AML-193 (cell line): ENCODE results near the gene SLC10A2.

ENCODE experiments used
- DNase-seq, 2 experiments: peaks; one replicate each; lab custom pipeline; 2025; lab: John Stamatoyannopoulos, UW

Gene SLC10A2

GRCh38 chr13:103046676-103047075 is 19.5 kb downstream of the SLC10A2 start:
- DNase-seq, result no peak

GRCh38 chr13:103044056-103044455 is 22.2 kb downstream of the SLC10A2 start:
- no peak for DNase-seq

- DNase-seq, result no peak
Observed at GRCh38 chr13:103040006-103040405, 26.2 kb downstream of the SLC10A2 start.

DNA sequence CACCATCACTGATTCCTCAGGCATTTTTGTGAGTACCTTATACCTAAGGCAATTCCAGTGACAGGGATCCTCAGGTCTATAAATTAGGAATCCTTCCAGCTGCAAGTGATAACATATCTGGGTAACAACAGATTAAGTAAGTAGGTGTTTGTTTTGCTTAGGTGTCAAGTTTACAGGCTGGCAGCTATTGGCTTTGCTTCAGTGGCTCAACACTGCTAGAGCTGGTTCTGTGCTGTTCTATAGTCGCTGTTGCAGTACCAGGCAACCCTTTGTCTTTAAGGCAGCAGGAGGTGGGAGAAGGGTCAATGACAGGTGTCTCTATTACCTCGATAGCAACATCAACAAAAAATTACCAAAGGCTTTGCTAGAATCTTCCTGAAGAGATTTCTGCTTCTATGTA is 27.0 kb downstream of the SLC10A2 start:
- DNase-seq, result no peak

DNA sequence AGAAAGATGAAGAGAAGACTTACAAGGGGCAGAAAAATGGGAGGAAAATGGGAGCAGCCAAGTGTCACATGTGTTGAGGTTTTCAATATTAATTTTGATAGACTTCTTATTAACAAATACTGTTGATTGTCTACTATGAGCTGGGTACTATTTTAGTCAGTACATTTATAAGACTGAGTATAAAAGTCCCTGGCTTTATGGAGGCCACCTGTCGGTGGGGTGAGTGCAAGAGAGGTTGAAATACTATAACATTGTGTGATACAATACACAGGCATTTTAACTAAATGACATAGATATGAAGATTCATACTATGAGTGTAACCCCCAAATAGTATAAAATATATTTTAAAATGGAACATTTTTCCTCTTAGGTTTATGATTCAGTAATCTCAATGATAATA is 29.9 kb downstream of the SLC10A2 start:
- no peak for DNase-seq

GRCh38 chr13:103033999-103034398 is 32.2 kb downstream of the SLC10A2 start:
- no peak for DNase-seq

DNA sequence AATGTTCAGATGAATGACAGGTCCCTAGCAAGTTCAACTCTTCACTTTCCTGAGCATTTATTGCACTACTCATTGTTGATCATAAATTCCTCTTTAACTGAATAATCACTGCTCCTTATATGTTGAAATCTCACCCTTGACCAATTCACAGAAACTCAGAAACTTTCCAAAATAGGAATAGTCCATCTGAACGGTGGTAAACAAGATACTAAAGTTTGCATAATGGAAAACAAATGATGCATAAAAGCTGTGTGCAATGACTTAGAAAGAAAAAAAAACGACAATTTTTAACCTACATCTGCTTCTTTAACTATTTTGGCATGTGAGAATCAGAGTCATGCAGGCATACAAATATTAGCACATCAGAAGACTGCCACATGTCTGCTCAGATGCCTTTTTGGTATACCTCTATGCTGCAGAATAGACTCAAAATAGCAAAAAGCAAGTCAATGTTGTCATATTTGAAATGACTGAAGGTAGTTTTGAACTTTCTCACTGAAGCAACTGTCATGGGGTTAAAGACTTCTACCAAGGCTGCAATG is 34.8 kb downstream of the SLC10A2 start:
- DNase-seq, result no peak

DNA sequence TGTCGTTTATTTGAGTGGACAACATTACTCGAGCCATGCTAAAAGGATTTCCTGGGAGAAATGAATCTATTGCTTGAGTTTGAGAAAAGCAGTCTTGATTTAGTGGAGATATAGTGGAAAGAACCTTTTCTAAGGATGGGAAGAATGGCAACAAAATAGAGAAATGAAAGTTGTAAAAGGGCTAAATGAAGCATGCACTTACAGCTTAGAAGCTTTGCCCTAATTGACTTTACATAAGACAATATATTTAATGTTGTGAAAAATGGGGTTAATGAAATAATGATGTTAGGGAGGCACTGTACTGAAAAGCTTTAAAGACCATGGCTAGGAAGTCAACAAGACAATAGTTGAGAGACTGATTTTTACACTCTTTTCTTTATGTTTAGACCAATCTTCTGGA is 35.4 kb downstream of the SLC10A2 start:
- DNase-seq, result no peak

DNA sequence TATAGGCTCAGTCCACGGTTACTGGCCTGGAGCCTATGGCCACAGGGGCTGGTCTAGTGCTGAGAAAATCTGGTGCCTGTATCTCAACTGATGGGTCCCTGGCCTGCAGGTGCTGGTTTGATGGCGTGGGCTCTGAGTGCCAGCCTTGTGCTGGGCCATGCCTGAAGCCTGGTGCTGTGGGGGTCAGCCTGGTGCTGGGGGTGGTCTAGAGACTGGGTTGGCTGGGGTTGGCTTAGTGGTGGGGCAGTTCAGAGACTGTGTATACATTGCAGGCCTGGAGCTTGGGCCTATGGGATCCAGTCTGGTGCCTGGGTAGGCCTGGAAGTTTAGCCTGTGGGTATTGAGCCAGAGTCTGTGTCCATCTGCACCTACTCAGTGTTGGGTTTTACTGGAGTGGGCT is 36.4 kb downstream of the SLC10A2 start:
- DNase-seq, result no peak

GRCh38 chr13:103022336-103022735 is 43.9 kb downstream of the SLC10A2 start:
- no peak for DNase-seq

GRCh38 chr13:103018556-103018955 is 47.7 kb downstream of the SLC10A2 start:
- no peak for DNase-seq

- DNase-seq, result no peak
Observed at GRCh38 chr13:103012646-103013045, 53.6 kb downstream of the SLC10A2 start.

DNA sequence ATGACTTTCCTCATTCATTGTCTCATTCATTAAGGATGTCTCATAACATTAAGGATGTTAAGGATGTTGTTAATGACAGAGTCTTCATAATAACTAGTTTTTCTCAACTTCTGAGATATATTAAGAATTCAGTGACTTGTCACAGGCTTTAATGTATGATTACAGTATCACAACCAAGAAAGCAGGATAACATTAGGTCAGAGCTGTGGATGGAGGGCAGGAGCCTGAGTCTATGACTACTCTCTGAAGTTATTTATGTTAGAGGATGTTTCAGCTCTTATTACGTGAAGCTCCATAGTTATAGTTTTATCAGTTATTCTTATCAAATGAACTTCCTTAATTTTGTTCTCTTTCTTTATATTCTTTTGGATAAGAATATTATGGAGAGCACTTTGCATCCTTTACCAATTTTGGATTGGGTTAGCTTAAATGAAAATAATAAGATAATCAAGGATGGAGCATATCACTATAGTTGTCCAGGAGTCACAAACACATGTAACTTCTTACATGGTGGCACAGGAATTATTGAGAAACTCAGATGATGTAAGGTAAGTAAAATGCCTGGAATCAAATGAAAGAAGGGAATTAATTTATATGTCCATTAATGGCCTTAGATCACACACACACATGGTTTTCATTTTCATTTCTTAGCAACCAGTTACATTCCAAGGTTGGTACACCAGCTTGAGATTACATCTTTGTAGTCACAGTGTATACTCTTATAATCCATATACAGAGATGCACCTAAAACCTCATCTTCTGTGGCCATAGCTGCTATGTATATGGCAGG is 57.0 kb downstream of the SLC10A2 start:
- no peak for DNase-seq

GRCh38 chr13:103007427-103007762 is 58.8 kb downstream of the SLC10A2 start:
- no peak for DNase-seq

- no peak for DNase-seq
Observed at GRCh38 chr13:103006641-103007426, 59.4 kb downstream of the SLC10A2 start.

DNA sequence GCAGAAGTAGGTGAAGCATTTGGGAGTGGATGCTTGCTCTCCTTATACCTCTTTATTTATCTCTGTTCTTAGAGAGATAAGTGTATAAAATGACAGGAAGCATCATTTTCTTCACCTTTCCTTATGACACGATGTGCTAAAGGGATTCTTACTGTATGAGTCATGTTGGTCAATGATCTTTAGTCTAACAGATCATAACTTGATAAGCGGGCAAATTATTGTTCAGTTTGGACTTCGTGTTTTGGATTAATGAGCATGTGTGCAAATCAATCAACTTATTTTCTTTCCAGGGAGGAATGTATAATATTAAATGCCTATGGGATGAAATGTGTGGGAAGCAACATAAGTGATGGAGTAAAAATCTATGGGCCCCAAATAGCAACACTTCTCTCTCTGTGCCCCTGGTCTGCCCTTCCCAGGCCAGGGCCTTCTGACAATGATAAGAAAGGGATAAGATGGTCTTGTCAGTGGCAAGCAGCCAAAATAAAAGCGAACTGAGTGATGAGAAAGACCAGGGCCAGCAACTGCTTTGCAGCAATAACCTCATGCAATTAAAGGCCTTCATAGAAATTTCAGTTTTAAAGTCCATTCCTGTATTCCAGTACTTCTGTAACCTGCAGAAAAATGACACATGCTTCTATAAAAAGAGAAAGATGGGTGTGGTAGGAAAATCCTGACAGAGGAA is 61.4 kb downstream of the SLC10A2 start:
- DNase-seq, result no peak

DNA sequence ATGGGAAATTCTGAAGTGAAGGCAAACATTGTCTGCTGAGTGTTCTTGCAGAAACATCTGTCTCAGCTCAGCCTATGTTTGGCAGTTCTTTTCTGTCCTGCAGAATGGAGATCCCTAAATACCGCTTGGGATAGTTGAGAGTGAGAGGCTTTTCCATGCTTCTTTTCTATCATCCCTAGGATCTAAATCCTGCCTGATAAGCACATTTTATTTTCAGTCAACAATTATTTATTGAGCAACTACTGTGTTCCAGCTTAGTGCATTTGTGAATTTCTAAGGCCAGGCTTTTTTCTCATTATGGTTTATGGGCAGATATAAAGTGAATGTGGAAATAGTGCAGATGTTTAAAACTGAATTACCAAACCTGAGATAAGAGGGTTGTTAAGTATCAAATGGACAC is 62.6 kb downstream of the SLC10A2 start:
- DNase-seq, result no peak

- DNase-seq, result no peak
Observed at GRCh38 chr13:103002279-103002678, 63.9 kb downstream of the SLC10A2 start.

DNA sequence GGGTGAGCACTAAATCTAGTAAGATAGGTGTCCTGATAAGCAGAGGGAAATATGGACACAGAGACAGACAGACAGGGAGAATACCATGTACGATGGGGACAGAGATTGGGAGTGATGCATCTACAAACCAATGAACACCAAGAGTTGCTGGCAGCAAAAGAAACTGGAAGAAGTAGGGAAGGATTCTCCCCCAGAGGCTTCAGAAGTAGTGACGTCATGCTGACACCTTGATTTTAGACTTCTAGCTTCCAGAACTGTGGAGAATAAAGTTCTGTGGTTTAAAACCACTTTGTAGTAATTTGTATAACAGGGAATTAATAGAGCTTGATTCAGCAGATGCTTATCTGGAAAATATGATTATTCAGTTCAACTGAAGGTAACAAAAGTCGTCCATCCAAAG is 66.1 kb downstream of the SLC10A2 start:
- DNase-seq, result no peak

DNA sequence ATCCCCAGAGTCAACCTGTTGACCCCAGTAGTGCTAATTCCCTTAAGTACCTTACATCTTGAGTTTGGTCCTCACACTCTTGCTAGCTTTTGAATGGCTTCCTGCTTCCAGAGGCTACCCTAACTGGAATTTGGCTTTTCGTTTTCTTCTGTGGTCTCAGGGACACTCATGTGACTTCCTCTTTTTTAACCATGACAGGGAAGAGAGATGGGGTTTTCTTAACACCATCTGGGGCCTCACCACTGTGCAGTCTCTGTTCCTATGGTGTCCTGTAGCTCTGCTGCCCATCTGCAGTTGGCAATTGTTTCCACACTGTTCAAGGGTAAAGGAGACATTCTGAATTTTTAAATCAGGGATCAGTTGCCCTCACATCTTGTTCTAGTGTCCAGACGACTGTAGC is 66.7 kb downstream of the SLC10A2 start:
- peak; percentile 11 to 15 for DNase-seq
